Endothelial cell of umbilical vein (primary cell): ENCODE data around the gene GLMN. TPM values are rescaled to one million over a fixed set of nuclear protein-coding genes. Genes with fewer than 3 reads are reported as not detected.

ENCODE experiments used
- BruUV-seq: library from RNA; stranded (reverse); fragments of 400-500 nt; replicated peaks from 2 replicates; lab custom pipeline; 2021; lab: Mats Ljungman, UMichigan
- CTCF ChIA-PET: fragments of 300-600, 350-600 bp; sonication (Branson Sonifier 250); formaldehyde crosslinking; loops from one replicate; lab custom pipeline; 2021; ENCODE audit warnings: antibody characterized with exemption, inconsistent platforms; lab: Charles Lee
- POLR2A ChIA-PET: fragments of 300-600, 350-600 bp; sonication (Branson Sonifier 250); formaldehyde crosslinking; loops from one replicate; lab custom pipeline; 2021; ENCODE audit warnings: antibody characterized with exemption, inconsistent platforms; lab: Charles Lee
- DNase-seq: peaks from one replicate; pipeline ENCODE4 v3.0.0-alpha.2; 2011; ENCODE audit warnings: low read depth, low spot score
- FAIRE-seq: peaks from 2 replicates; lab custom pipeline; 2011; peaks lifted over from hg19 to GRCh38; lab: Jason Lieb, UNC
- H2AFZ ChIP-seq: 2 replicates; pipeline ENCODE4 v1.6.0; 2012; ENCODE audit warnings: low read depth, low read length, control low read depth, inconsistent platforms
- H3K27ac ChIP-seq: 2 replicates; pipeline ENCODE4 v1.5.1; 2011; ENCODE audit warnings: low read depth, mild to moderate bottlenecking, control low read depth, low read length, moderate library complexity; ENCODE audit not compliant: insufficient read depth
- H3K27me3 ChIP-seq, 2 experiments: 2 replicates each; pipeline versions ENCODE4 v1.6.0 to v1.6.1; 2011; ENCODE audit warnings: low read length in 2 of 2, mixed read lengths in 1 of 2; ENCODE audit not compliant: control insufficient read depth in 2 of 2, insufficient read depth in 2 of 2
- H3K36me3 ChIP-seq, 2 experiments: 2 replicates in 1 of 2; 3 replicates in 1 of 2; pipeline ENCODE4 v1.5.1; 2011; ENCODE audit warnings: low read length in 2 of 2, mild to moderate bottlenecking in 1 of 2, moderate library complexity in 1 of 2; ENCODE audit not compliant: control insufficient read depth in 2 of 2, insufficient read depth in 2 of 2; ENCODE audit errors: extremely low read depth in 1 of 2
- H3K4me1 ChIP-seq: 3 replicates; pipeline ENCODE4 v1.5.1; 2011; ENCODE audit warnings: mild to moderate bottlenecking, low read length; ENCODE audit not compliant: control insufficient read depth, insufficient read depth; ENCODE audit errors: extremely low read depth
- H3K4me2 ChIP-seq: 2 replicates; pipeline ENCODE4 v1.6.1; 2011; ENCODE audit warnings: low read length, control low read depth, mixed read lengths; ENCODE audit not compliant: insufficient read depth
- H3K4me3 ChIP-seq, 3 experiments: fragments of 200-600 bp in 1 of 3; sonication (generic), shearing (Covaris generic) in 1 of 3; replicated peaks in 1 of 3; 2 replicates each; pipeline ENCODE4 v1.5.1; 2011 to 2016; ENCODE audit warnings: control low read depth in 3 of 3, low read length in 3 of 3, mild to moderate bottlenecking in 2 of 3, inconsistent platforms in 1 of 3, low read depth in 1 of 3, moderate library complexity in 1 of 3; ENCODE audit not compliant: insufficient read depth in 1 of 3
- H3K79me2 ChIP-seq: 2 replicates; pipeline ENCODE4 v1.6.0; 2012; ENCODE audit warnings: low read length, inconsistent platforms; ENCODE audit not compliant: control insufficient read depth, insufficient read depth
- H3K9ac ChIP-seq: replicated peaks from 2 replicates; pipeline ENCODE3; 2011; ENCODE audit warnings: low read length, control low read depth; ENCODE audit not compliant: insufficient read depth; ENCODE audit errors: extremely low read depth
- H3K9me1 ChIP-seq: replicated peaks from 3 replicates; pipeline ENCODE4 v1.6.0; 2011; ENCODE audit warnings: mild to moderate bottlenecking, low read length; ENCODE audit not compliant: control insufficient read depth, insufficient read depth; ENCODE audit errors: extremely low read depth
- H3K9me3 ChIP-seq: replicated peaks from 2 replicates; pipeline ENCODE4 v1.5.1; 2012; ENCODE audit warnings: low read length, inconsistent platforms; ENCODE audit not compliant: control insufficient read depth, insufficient read depth
- H4K20me1 ChIP-seq: replicated peaks from 2 replicates; pipeline ENCODE3; 2011; ENCODE audit warnings: mild to moderate bottlenecking, low read length; ENCODE audit not compliant: control insufficient read depth, insufficient read depth; ENCODE audit errors: extremely low read depth
- CTCF ChIP-seq, 2 donors: IDR thresholded peaks; 1 replicate in 1 of 2; 2 replicates in 1 of 2; pipeline ENCODE4 v1.5.1; 2011; ENCODE audit warnings: low read length in 2 of 2, mild to moderate bottlenecking in 2 of 2, moderate library complexity in 2 of 2, control low read depth in 1 of 2, inconsistent platforms in 1 of 2, low read depth in 1 of 2; ENCODE audit not compliant: insufficient read depth in 1 of 2; ENCODE audit errors: extremely low read depth in 1 of 2
- EZH2 ChIP-seq: IDR thresholded peaks from 2 replicates; pipeline ENCODE4 v1.6.1; 2012; ENCODE audit warnings: borderline replicate concordance, low read depth, mild to moderate bottlenecking, moderate library complexity, low read length, inconsistent platforms; ENCODE audit not compliant: severe bottlenecking
- FOS ChIP-seq: IDR thresholded peaks from 2 replicates; pipeline ENCODE4 v1.6.1; 2011; ENCODE audit warnings: mild to moderate bottlenecking, low read length, moderate library complexity, borderline replicate concordance; ENCODE audit not compliant: insufficient read depth
- GATA2 ChIP-seq: IDR thresholded peaks from 2 replicates; pipeline ENCODE4 v1.7.0; 2011; ENCODE audit warnings: low read depth, mild to moderate bottlenecking, moderate library complexity, mixed read lengths, low read length; ENCODE audit not compliant: insufficient read length, insufficient read depth
- JUN ChIP-seq: IDR thresholded peaks from 2 replicates; pipeline ENCODE4 v1.6.1; 2011; ENCODE audit warnings: borderline replicate concordance, low read depth; ENCODE audit not compliant: insufficient read length, insufficient read depth
- MAX ChIP-seq: IDR thresholded peaks from 2 replicates; pipeline ENCODE4 v1.6.1; 2011; ENCODE audit not compliant: insufficient read depth, insufficient read length
- MYC ChIP-seq: IDR thresholded peaks from one replicate; pipeline ENCODE4 v1.6.1; 2011; ENCODE audit warnings: mild to moderate bottlenecking, low read depth, low read length
- POLR2A ChIP-seq: IDR thresholded peaks from 2 replicates; pipeline ENCODE4 v1.6.1; 2012; ENCODE audit warnings: low read depth, mild to moderate bottlenecking, control low read depth, low read length
- POLR2AphosphoS5 ChIP-seq: IDR thresholded peaks from 2 replicates; pipeline ENCODE4 v1.6.1; 2012; ENCODE audit warnings: low read depth, mild to moderate bottlenecking, control low read depth, low read length, moderate library complexity; ENCODE audit not compliant: insufficient read depth
- dilution Hi-C: fragments of 300-500 bp; cut with MboI; formaldehyde crosslinking; loops from one replicate; pipeline ENCODE4 v1.15.0; 2019; ENCODE audit warnings: low sequenced_read_pairs; ENCODE audit not compliant: extremely low pct_ligation_motif_present
- intact Hi-C: fragments of 100-400 bp; cut with micrococcal nuclease; formaldehyde crosslinking; loops from one replicate; pipeline ENCODE4 v1.10.0; 2022
- polyA plus RNA-seq, 4 experiments: library from polyadenylated mRNA; depleted of rRNA in 3 of 4; stranded (reverse) in 3 of 4; unstranded in 1 of 4; fragments of >200 nt; gene quantifications; 2 replicates each; pipeline versions ENCODE4 v1.2.1 to v1.2.3, GENCODE V29; 2011 to 2012; ENCODE audit warnings: missing spikeins in 1 of 4
- total RNA-seq: library from RNA; stranded (reverse); gene quantifications from 2 replicates; pipeline ENCODE4 v1.2.3, GENCODE V29; 2021

Gene GLMN
- total and polyA plus RNA-seq, 2 donors (not counting 3 experiments of a cell fraction or from before 2014, with no cell fraction given) = 2.4 to 13.2 TPM

GRCh38 chr1:92333668-92334067 lies 34.9 kb upstream of the GLMN start:
- H3K4me1 ChIP-seq = no peaks in the 10 kb centered on the region
- FAIRE-seq (no peak), DNase-seq (no peak)
- dilution Hi-C loops = no loop called here
- no peaks in the 10 kb centered on the region for H4K20me1 ChIP-seq
- no peak overlapping the region for H3K4me3 ChIP-seq
- TF ChIP-seq CTCF (IDR thresholded peaks at IDR 0.05; ENCODE audit: extremely low read depth in 1 of 2, insufficient read depth in 1 of 2, low read depth in 1 of 2, low read length in 2 of 2) (no peak), MYC (no peak), FOS (no peak), GATA2 (no peak), MAX (no peak), POLR2AphosphoS5 (no peak), EZH2 (no peak), POLR2A (no peak), JUN (no peak)
- no TSS peak for BruUV-seq
- no peaks in the 10 kb centered on the region for H3K9me3 ChIP-seq
- intact Hi-C loops = no loop called here
- H3K36me3 ChIP-seq = peaks cover 0 to 3% of the 10 kb centered on the region in 2 experiments
- H3K79me2 ChIP-seq = no peaks in the 10 kb centered on the region
- no peaks in the 10 kb centered on the region for H3K27me3 ChIP-seq
- ChIA-PET POLR2A (no interaction called here), CTCF (interaction anchor here (1.2 kb wide), 1 partner anchor 23 kb away, joined by 3 read pairs; no protein-coding TSS in a partner anchor)
- H2AFZ ChIP-seq = no peak overlapping the region
- H3K9me1 ChIP-seq = no peaks in the 10 kb centered on the region
- H3K27ac ChIP-seq = no peak overlapping the region
- H3K9ac ChIP-seq = no peak overlapping the region
- no peak overlapping the region for H3K4me2 ChIP-seq
